PFSK-1 (cell line): ENCODE data around the gene ADRB2.

Experiments
- FOXP2 ChIP-seq: optimal IDR thresholded peaks from 2 replicates; pipeline ENCODE3; 2011; ENCODE audit warnings: borderline replicate concordance, control low read depth, inconsistent platforms; ENCODE audit not compliant: insufficient read depth; ENCODE audit errors: extremely low read length, extremely low read depth
- POLR2AphosphoS5 ChIP-seq: IDR thresholded peaks from 2 replicates; pipeline ENCODE4 v1.6.1; 2012; ENCODE audit warnings: low read depth, mild to moderate bottlenecking, control low read depth, low read length, moderate library complexity
- REST ChIP-seq, 2 experiments: IDR thresholded peaks; 2 replicates each; pipeline versions ENCODE4 v1.6.1 to v1.8.0; 2011 to 2012; ENCODE audit warnings: low read depth in 2 of 2, low read length in 2 of 2, control low read depth in 1 of 2, inconsistent platforms in 1 of 2, mild to moderate bottlenecking in 1 of 2, moderate library complexity in 1 of 2; ENCODE audit not compliant: insufficient read depth in 1 of 2
- SIN3A ChIP-seq: IDR thresholded peaks from 2 replicates; pipeline ENCODE4 v1.6.1; 2012; ENCODE audit warnings: mild to moderate bottlenecking, low read length, moderate library complexity, borderline replicate concordance; ENCODE audit not compliant: insufficient read depth
- TAF1 ChIP-seq: IDR thresholded peaks from 2 replicates; pipeline ENCODE4 v1.6.1; 2012; ENCODE audit warnings: low read length, control low read depth, borderline replicate concordance; ENCODE audit not compliant: insufficient read depth

ADRB2 gene

GRCh38 chr5:148791334-148791667 lies 35.1 kb upstream of the ADRB2 start:
- TF ChIP-seq SIN3A (no peak), REST (IDR thresholded peaks at IDR 0.05; ENCODE audit: insufficient read depth in 1 of 2, low read depth in 2 of 2, low read length in 2 of 2) (no peak), POLR2AphosphoS5 (no peak), FOXP2 (no peak), TAF1 (no peak)

- TF ChIP-seq REST (IDR thresholded peaks at IDR 0.05; ENCODE audit: insufficient read depth in 1 of 2, low read depth in 2 of 2, low read length in 2 of 2) (no peak), FOXP2 (no peak), SIN3A (no peak), POLR2AphosphoS5 (no peak), TAF1 (no peak)
Observed at GRCh38 chr5:148791696-148792095, 34.7 kb upstream of the ADRB2 start.

GRCh38 chr5:148792744-148793143 lies 33.7 kb upstream of the ADRB2 start:
- TF ChIP-seq FOXP2 (no peak), SIN3A (no peak), POLR2AphosphoS5 (no peak), TAF1 (no peak), REST (IDR thresholded peaks at IDR 0.05; ENCODE audit: insufficient read depth in 1 of 2, low read depth in 2 of 2, low read length in 2 of 2) (no peak)

GRCh38 chr5:148793261-148793660 lies 33.1 kb upstream of the ADRB2 start:
- TF ChIP-seq REST (IDR thresholded peaks at IDR 0.05; ENCODE audit: insufficient read depth in 1 of 2, low read depth in 2 of 2, low read length in 2 of 2) (no peak), SIN3A (no peak), FOXP2 (no peak), POLR2AphosphoS5 (no peak), TAF1 (no peak)

GRCh38 chr5:148794275-148794674 lies 32.1 kb upstream of the ADRB2 start:
- TF ChIP-seq SIN3A (no peak), POLR2AphosphoS5 (no peak), REST (IDR thresholded peaks at IDR 0.05; ENCODE audit: insufficient read depth in 1 of 2, low read depth in 2 of 2, low read length in 2 of 2) (no peak), FOXP2 (no peak), TAF1 (no peak)
